H1 (cell line): ENCODE data around the gene ACTN2.

ENCODE experiments used
- BCL11A ChIP-seq, 2 experiments: IDR thresholded peaks; one replicate each; pipeline ENCODE4 v1.6.1; 2011; ENCODE audit warnings: low read depth in 2 of 2, low read length in 2 of 2, mild to moderate bottlenecking in 2 of 2
- BRCA1 ChIP-seq: IDR thresholded peaks from 2 replicates; pipeline ENCODE4 v1.6.1; 2012; ENCODE audit warnings: low read depth, low read length, improper control_type of control experiment
- CEBPB ChIP-seq: IDR thresholded peaks from 2 replicates; pipeline ENCODE4 v1.6.1; 2012; ENCODE audit warnings: low read depth, low read length
- CHD1 ChIP-seq: IDR thresholded peaks from 2 replicates; pipeline ENCODE4 v1.6.1; 2012; ENCODE audit warnings: low read depth, low read length, improper control_type of control experiment
- EZH2 ChIP-seq: fragments of 200-600 bp; sonication (generic); IDR thresholded peaks from 2 replicates; pipeline ENCODE4 v1.7.1; 2012; ENCODE audit warnings: low read depth, mild to moderate bottlenecking, moderate library complexity, low read length, inconsistent platforms; ENCODE audit not compliant: severe bottlenecking
- KDM1A ChIP-seq: fragments of 200-600, 300-600 bp; sonication (generic); IDR thresholded peaks from 2 replicates; pipeline ENCODE4 v1.7.1; 2016; ENCODE audit warnings: mild to moderate bottlenecking, low read length, borderline replicate concordance
- POLR2A ChIP-seq, 2 experiments: IDR thresholded peaks; 1 replicate in 1 of 2; 2 replicates in 1 of 2; pipeline ENCODE4 v1.6.1; 2011; ENCODE audit warnings: low read depth in 2 of 2, low read length in 2 of 2, mild to moderate bottlenecking in 2 of 2; ENCODE audit errors: control extremely low read depth in 1 of 2
- POLR2AphosphoS5 ChIP-seq: IDR thresholded peaks from 2 replicates; pipeline ENCODE4 v1.6.1; 2011; ENCODE audit warnings: low read depth, low read length
- SAP30 ChIP-seq: fragments of 300-600 bp; sonication (generic); IDR thresholded peaks from 2 replicates; pipeline ENCODE4 v1.7.1; 2012; ENCODE audit warnings: low read length, moderate library complexity, mild to moderate bottlenecking, inconsistent platforms; ENCODE audit not compliant: insufficient read depth, insufficient replicate concordance
- SIN3A ChIP-seq, 2 experiments: IDR thresholded peaks in 1 of 2; conservative IDR thresholded peaks in 1 of 2; 2 replicates each; pipeline ENCODE4 v1.6.1; 2011 to 2012; ENCODE audit warnings: low read length in 2 of 2, improper control_type of control experiment in 1 of 2, low read depth in 1 of 2, mild to moderate bottlenecking in 1 of 2
- SP4 ChIP-seq: IDR thresholded peaks from 2 replicates; pipeline ENCODE4 v1.6.1; 2012; ENCODE audit warnings: low read length, inconsistent platforms
- SRF ChIP-seq: IDR thresholded peaks from 2 replicates; pipeline ENCODE4 v1.6.1; 2011; ENCODE audit warnings: mild to moderate bottlenecking, low read depth, low read length, moderate library complexity
- YY1 ChIP-seq: IDR thresholded peaks from 2 replicates; pipeline ENCODE4 v1.6.1; 2011; ENCODE audit warnings: low read depth, mild to moderate bottlenecking, low read length
- TF ChIP-seq, protein P1 (sequence below), 3 experiments: IDR thresholded peaks; 1 replicate in 2 of 3; 2 replicates in 1 of 3; pipeline versions ENCODE4 v1.5.1 to v1.6.1; 2011; ENCODE audit warnings: low read length in 3 of 3, mild to moderate bottlenecking in 3 of 3, inconsistent platforms in 2 of 3, low read depth in 1 of 3, moderate library complexity in 1 of 3; ENCODE audit not compliant: insufficient read depth in 1 of 3; ENCODE audit errors: control extremely low read depth in 1 of 3

DNA sequence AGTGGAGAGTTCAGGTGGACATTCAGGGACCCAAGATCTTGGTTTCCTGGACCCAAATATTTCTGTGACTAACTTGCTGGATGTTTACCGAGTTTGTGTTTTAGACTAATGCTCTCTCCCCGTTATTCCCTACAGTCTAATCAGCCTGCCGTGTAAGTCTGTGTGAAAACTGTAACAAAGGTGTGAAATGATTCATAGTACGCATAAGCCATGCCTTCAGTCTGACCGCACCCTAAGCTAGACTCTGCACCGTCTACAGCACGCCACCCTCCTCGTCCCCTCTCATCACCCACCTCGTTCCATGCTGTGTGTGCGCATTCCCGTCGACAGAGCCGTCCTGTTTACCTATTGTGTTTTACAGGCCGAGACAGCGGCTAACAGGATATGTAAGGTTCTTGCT, 50.5 kb downstream of the ACTN2 start:
- TF ChIP-seq, protein P1, sequence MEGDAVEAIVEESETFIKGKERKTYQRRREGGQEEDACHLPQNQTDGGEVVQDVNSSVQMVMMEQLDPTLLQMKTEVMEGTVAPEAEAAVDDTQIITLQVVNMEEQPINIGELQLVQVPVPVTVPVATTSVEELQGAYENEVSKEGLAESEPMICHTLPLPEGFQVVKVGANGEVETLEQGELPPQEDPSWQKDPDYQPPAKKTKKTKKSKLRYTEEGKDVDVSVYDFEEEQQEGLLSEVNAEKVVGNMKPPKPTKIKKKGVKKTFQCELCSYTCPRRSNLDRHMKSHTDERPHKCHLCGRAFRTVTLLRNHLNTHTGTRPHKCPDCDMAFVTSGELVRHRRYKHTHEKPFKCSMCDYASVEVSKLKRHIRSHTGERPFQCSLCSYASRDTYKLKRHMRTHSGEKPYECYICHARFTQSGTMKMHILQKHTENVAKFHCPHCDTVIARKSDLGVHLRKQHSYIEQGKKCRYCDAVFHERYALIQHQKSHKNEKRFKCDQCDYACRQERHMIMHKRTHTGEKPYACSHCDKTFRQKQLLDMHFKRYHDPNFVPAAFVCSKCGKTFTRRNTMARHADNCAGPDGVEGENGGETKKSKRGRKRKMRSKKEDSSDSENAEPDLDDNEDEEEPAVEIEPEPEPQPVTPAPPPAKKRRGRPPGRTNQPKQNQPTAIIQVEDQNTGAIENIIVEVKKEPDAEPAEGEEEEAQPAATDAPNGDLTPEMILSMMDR (IDR thresholded peaks at IDR 0.05; ENCODE audit: control extremely low read depth in 1 of 3, insufficient read depth in 1 of 3, low read depth in 1 of 3, low read length in 3 of 3), result no peak
- TF ChIP-seq BCL11A (IDR thresholded peaks at IDR 0.05; ENCODE audit: low read depth in 2 of 2, low read length in 2 of 2) (no peak), SRF (no peak), YY1 (no peak), BRCA1 (no peak), SIN3A (conservative IDR thresholded peaks at IDR 0.05 in 1 of 2, IDR thresholded peaks at IDR 0.05 in 1 of 2; ENCODE audit: low read depth in 1 of 2, low read length in 2 of 2) (no peak), SP4 (no peak), POLR2AphosphoS5 (no peak), SAP30 (no peak), CEBPB (no peak), KDM1A (no peak), EZH2 (no peak), POLR2A (IDR thresholded peaks at IDR 0.05; ENCODE audit: control extremely low read depth in 1 of 2, low read depth in 2 of 2, low read length in 2 of 2) (no peak), CHD1 (no peak)
